Bone marrow (tissue), 2 donors: ENCODE data around the gene BTNL9.
"Not testable (repeated sequence)": the region's sequence is repeated elsewhere in the genome, so short reads cannot be mapped to it uniquely, and the experiment has no call there.

Experiments used
- DNase-seq, 2 donors: peaks; one replicate each; lab custom pipeline; 2025; lab: John Stamatoyannopoulos, UW

Gene BTNL9

DNA sequence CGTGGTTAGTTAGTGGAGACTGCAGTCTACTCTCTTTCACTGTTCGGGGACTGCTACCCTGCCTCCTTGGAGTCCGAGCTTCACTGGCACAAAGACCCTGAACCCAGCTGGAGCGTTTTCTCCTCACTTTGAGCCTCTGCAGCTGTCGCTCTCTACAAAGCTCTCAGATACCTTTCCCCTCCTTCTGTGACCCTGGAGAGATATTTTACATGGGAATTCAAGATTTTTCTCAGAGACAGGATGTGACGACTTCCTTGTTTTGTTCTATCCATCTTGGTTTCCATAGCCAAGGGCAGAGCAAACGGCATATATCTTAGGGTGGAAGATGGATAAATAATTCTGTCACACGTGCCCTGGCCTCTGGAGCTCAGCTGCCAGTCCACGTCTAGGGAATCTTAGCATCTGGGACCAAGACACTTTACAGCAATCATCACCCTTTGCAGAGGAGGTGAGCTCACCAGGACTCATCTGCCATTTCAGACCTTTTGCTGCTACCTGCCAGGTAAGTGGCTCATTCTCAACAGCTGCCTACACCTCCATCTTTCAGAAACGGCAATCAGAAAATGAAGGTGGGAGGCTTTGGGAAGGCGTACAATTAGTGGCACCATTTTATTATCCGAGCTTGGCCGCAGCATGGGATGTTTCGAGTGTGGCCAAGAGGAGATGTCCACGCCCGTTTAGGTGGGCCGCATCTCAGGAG lies at the start of gene BTNL9:
TSS of gene BTNL9 (plus strand) at position 336 of the 700 bp plus-strand sequence. CDS start 5,224 bp downstream, outside the sequence.
- no peak for DNase-seq

DNA sequence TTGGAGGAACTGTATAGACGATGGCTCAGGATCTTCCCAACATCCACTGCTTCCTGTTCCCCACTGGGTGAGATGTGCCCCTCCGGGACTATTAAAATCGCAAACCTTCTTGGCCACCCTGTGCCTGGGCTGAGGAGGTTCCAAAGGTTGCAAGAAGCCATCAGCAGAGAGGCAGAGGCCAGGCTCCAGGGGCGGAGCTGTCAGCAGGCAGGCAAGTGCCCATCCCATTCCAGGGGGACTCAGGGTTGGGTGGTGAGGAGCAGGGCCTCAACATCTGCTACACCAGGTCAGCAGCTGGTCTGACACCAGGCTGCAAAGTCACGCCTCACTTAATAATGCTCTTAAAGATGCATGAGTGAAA lies 49.2 kb upstream of the BTNL9 start:
- no peak for DNase-seq

DNA sequence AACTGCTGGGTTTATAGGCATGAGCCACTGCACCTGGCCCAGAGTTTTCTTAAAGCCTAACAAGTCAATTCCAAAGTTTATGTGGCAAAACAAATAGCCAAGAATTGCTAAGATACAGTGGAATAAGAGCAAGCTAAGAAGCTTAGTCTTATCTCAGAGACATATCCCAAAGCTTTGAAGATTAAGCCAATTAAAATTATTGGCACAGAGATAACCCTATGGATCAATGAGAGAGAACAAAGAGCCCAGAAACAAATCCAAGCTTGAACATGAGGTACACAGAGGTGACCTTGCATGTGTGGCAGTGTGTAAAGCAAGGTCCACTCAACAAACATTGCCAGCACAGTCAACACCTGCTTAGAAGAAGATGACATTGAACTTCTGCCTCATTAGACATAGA lies 38.1 kb upstream of the BTNL9 start:
- DNase-seq = no peak

DNA sequence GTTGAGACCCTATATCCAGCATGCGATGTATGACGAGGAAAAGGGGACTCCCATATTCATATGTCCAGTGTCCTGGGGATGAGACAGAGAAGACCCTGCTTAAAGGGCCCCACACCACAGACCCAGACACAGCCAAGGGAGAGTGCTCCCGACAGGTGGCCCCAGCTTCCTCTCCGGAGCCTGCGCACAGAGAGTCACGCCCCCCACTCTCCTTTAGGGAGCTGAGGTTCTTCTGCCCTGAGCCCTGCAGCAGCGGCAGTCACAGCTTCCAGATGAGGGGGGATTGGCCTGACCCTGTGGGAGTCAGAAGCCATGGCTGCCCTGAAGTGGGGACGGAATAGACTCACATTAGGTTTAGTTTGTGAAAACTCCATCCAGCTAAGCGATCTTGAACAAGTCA lies 34.3 kb upstream of the BTNL9 start:
- DNase-seq = no peak

DNA sequence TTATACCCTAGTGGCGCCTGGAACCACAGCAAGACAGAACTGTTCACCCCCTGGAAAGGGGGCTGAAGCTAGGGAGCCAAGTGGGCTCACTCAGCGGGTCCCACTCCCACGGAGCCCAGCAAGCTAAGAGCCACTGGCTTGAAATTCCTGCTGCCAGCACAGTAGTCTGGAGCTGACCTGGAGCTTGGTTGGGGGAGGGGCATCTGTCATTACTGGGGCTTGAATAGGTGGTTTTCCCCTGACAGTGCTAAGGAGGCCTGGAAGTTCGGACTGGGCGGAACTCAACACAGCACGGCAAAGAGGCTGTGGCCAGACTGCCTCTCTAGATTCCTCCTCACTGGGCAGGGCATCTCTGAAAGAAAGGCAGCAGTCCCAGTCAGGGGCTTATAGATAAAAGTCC lies 31.9 kb upstream of the BTNL9 start:
- DNase-seq = no peak

DNA sequence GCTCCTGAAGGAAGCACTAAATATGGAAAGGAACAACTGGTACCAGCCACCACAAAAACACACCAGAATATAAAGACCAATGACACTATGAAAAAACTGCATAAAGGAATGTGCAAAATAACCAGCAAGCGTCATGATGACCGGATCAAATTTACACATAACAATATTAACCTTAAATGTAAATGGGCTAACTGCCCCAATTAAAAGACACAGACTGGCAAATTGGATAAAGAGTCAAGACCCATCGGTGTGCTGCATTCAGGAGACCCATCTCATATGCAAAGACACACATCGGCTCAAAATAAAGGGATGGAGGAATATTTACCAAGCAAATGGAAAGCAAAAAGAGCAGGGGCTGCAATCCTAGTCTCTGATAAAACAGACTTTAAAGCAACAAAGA lies 30.0 kb upstream of the BTNL9 start:
- DNase-seq = not testable (repeated sequence)

DNA sequence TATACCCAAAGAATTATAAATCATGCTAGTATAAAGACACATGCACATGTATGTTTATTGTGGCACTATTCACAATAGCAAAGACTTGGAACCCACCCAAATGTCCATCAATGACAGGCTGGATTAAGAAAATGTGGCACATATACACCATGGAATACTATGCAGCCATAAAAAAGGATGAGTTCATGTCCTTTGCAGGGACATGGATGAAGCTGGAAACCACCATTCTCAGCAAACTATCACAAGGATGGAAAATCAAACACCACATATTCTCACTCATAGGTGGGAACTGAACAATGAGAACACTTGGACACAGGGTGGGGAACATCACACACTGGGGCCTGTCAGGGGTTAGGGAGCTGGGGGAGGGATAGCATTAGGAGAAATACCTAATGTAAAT lies 25.4 kb upstream of the BTNL9 start:
- not testable (repeated sequence) for DNase-seq

DNA sequence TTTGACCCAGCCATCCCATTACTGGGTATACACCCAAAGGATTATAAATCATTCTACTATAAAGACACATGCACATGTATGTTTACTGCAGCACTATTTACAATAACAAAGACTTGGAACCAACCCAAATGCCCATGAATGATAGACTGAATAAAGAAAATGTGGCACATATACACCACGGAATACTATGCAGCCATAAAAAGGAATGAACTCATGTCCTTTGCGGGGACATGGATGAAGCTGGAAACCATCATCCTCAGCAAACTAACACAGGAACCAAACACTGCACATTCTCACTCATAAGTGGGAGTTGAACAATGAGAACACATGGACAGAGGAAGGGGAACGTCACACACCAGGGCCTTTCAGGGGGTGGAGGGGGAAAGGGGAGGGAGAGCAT lies 22.6 kb upstream of the BTNL9 start:
- not testable (repeated sequence) for DNase-seq

DNA sequence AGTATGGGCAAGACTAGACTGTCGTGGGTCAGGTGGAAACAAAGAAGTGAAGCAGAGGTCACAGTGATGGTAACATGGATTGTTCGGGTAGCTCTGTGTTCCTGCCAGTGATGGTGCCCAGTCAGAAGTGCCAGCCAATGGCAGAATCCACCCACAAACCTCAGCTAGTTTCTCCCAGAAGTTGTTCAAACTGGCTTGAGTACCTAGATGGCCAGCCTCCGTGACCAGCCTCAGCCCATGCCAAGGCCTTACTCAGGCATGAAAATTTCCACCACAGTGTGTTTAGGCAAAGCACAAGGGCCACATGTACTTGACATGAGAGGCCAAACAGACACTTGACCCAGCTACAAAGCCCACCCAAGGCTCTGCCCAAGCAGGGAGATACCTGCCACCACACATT lies 19.4 kb upstream of the BTNL9 start:
- DNase-seq = no peak

DNA sequence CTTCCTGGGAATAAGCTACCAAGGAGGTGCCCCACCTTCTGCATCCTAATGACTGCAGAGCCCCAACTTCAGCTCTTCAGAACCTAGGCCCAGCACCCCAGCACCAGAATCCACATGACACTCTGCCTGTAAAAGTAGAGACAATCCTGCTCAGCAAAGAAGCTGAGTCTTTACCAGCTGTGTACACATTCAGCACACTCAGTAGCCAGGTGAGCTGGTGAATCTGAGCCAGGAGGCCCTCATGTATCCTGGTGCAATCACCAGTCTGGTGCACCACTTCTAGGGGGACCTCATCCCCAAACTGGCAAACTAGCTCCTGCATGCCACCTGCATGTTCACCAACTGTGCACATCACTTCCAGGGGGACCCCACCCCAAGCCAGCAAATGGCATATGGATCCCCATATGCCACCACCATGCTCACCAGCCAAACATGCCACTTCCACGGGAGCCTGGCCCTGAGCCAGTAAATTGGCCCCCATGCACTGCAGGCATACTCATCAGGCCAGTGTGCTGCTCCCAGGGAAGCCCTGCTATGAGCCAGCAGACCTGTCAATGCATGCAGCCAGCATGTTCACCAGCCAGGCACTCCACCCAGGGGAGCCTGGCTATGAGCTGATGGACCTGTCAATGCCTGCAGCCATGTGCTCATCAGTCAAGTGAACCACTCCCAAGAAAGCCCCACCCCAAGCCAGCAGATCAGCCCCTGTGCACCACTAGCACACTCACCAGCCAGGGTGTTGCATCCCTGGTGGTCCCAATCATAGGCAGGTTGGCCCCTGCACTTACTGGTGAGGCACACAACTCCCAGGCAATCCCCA lies 15.6 kb upstream of the BTNL9 start:
- DNase-seq = no peak

DNA sequence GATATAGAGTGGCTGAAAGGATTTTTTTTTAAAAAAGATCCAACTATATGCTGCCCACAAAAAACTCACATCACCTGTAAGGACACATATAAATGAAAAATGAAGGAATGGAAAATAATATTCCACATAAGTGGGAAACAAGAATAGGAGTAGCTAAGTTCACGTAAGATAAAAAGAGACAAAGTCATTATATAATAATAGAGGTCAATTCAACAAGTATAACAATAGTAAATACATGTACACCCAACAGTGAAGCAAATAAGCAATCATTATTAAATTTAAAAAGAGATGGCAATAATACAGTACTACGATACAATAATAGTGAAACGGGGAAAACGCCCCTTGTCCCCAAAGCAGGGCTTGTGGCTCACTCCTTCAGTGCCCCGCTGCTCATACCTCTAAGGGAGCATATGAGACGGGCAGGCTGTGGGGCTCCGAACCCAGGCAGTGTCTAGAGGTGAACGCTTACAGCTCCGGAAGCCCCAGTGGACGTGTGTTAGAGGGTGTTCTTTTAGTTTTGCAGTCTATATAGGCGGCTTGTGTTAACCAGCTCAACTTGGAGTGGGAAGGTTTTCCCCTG lies 12.5 kb upstream of the BTNL9 start:
- DNase-seq = no peak

DNA sequence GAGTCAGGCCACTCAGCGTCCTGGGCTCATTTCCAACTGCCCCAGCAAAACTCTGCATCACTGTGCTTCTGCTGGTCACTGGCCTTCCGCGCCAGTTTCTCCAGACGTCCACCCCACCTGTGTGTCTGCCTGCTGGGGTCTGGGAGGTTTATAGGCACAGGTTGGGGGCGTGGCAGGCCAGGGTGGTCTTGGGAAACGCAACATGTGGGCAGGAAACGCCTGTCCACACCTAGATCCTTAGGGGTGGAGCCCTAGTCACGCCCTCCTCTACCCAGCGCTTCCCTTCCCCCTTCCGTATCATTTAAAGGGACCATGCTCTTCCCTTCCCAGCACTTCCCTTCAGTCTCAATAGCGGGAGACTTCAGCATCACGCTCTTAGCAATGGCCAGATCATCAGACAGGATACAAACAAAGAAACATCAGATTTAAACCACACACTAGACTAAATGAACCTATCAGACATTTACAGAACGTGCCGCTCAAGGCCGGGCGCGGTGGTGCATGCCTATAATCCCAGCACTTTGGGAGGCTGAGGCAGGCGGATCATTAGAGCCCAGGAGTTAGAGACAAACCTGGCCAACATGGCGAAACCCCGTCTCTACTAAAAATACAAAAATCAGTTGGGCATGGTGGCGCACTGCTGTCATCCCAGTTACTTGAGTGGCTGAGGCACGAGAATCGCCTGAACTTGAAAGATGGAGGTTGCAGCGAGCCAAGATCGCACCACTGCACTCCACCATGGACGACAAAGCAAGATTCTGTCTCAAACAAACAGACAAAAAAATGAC lies 11.8 kb upstream of the BTNL9 start:
- DNase-seq = no peak

DNA sequence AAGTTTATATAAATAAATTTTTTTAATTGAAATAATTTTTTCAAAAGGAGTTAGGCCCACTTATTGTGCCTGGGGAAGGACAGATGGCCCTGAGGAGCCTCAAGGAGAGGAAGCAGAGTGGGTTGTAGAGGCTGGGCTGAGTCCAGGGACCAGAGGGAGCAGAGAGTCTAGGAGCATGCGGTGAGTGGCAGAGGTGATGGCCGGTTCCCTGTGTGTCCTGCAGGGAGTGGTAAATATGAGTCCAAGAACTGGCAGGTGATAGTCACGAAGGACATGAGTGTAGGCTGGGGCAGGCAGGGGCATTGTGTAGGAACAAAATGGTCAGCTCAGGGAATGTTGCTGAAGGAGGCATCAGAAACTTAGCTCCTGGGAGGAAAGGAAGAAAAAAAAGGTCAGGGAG lies 8.3 kb upstream of the BTNL9 start:
- DNase-seq = no peak

DNA sequence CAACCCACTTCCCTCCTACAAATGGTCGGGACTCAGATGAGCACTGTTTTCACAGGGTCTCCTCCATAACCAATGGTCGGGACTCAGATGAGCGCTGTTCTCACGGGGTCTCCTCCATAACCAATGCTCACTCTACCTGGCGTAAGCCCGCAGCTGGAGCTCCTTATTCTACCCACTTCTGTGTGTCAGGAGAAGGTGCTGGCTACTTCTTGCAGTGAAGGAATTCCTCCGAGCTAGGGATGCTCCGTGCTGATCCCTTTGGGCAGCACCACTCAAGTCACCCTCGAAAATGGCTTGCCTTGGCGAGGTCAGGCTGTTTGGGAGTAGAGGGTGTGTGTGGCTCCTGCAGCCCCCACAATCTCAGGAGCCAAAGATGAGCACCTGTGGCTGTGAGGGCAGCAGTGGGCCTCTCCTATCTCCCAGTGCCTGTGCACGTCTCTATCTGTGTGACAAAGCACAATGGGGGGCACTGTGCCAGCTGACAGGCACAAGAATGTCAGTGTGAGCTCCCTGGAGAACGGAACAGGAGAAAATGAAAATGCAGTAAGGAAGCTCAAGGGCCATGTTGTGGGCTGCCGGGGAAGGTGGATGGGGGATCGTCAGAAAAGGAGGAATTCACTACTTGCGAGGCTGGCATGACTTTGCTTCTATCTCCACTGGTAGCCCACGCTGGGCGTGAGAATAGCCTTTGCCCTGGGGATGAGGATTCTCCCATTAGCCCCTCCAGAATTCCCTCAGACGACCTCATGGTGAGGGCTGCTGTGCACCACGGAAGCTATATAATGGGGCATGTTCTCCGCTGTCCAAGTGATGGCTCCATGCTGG lies 3.9 kb upstream of the BTNL9 start:
- DNase-seq = no peak

DNA sequence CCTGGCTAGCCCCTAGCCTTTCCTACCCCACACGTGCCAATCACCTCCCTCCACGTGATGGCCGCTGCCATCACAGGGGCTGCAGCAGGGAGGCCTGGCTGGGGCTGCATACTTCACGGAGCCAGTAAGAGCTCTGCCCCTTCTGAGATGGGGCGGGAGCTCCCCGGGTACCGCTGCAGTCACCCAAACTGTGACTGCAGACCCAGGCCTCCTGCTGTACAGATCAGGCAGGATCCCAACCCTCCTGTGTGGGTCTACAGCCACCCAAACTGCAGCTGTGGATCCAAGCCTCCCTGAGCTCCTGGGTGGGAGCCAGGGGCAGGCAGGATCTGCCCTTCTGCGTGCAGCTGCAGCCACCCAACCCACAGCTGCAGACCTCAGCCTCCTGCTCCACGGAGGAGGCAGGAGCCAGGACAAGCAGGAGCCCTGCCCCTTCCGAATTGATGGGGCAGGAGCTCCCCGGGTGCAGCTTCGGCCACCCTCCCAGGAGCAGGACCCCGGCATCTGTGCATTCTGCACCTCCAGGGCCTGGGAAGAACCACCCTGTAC lies 3.2 kb upstream of the BTNL9 start:
- no peak for DNase-seq

DNA sequence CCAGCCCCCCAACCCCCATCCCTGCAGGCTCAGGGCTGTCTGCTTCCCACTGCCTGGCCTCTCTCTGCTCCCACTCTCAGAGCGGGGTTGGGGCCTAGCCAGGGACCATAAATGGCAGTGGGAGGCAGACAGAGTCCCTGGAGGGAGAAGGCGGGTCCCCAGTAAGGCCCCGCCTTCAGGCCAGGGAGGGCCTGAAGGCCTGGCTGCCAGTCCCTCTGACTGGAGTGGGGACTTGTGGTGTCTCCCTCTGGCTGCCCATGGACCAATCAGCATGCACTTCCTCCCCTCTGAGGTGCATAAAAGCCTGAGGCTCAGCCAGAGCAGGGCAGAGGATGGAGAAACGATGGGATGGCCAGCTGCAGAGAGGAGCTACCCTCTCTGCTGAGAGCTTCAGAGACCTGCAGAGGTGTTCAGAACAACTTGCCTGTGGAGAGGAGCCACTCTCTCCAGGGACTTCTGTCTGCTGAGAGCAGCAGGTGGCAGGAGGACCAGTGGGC lies 2.7 kb upstream of the BTNL9 start:
- DNase-seq = no peak

DNA sequence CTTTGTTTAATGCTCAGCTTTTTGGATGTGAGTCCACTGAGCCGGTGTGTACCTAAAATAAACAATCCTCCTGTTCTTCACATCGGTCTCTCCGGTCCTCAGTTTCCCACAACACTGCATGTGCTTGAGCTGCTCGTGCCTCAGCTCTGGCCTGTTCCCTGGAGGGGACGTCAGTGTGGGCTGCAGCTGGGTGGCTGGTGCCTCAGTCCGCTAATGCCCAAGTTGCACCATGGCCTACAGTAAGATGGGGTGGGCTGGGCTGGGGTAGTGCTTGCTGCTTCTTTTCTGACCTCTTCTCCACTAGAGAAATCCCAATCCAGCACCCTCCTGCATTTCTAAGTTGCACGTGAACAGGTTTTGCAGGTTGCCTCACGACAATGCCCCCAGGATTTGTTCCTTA lies 595 bp upstream of the BTNL9 start:
- no peak for DNase-seq

DNA sequence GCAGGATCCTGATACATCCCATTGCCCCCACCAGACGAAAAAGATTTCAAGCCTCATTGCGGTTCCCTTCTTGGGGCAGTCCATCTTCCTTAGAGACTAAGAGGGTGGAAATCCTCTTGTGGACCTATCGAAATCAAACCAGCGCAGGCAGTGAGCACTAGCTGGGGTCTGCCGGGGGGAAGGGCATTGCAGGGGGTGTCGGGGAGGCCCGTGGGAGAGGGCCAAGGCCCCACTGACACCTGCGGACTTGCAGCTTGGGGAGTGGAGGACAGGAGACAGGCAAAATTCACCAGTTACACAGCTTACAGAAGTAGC lies 522 bp downstream of the BTNL9 start:
- DNase-seq = no peak

DNA sequence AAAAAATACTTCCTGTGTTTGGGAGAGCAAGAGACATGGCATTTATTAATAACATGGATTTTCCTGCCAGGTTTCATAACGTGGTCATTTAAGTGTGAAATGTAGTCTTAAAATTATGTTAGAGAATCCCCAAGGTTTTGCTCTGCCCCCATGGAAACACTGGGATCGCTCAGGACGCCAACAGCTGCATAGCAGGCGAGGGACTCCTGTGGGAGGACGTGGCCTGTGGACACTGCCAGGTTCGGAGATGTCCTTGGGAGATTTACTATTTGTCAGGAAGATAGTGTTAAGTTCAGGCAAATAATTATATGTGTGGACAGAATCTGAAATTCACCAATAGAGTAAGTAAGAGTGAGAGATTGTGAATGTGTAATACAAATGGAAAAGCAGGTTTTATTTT lies 977 bp downstream of the BTNL9 start:
- no peak for DNase-seq

DNA sequence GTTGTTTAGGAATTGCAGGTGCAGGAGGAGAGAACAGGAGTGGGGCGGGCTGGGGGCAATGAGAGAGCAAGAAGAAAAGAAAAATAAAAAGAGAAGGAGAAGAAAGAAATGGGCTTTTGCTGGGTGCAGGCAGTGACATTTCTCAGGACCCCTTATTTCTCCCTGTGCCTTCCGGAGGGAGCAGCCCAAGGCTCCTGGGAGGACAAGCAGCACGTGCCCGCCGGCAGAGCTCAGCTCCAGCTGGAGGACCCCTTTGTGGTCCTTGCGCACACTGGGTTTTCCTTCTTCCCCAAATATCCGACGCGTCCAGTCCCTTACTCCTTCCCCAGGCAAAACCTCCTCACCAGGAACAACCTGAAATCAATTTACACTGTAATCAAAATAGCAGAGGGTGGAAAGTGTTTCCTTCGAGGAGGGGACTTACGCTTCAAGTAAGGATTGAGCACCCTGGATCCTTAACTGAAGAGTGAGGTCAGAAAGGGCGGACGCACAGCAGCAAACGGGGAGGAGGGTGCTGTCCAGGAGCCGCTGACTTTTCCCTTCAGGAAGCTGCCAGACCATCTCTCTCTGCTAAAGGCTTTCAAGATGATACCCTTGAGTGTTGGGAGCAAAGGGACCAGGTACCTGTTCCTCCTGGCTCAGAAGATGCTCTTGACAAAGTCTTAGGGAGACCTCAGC lies 2.1 kb downstream of the BTNL9 start:
- no peak for DNase-seq

DNA sequence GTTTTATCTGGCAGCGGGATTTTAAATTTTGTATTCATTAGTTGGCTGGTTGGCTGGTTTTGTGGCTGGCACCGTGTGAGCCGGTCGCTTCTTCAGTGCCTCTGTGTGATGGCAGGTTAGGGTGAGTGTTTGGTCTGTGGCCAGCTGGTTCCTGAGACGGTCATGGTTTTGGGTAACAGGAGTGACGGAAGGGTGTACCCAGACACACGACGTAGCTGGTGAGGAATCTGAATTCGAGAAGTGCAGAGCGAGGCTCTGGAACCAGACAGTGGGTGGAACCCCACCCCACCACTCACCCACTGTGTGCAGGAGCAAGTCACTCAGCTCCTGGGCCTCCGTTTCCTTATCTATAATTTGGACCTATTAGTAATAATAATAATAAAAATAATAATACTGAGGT lies 2.7 kb downstream of the BTNL9 start:
- no peak for DNase-seq
